DOHH2 (cell line): Measurements from ENCODE around the gene ACVR1B.

Experiments
- CTCF ChIP-seq: fragments of 200-600 bp; sonication (generic); IDR thresholded peaks from one replicate; pipeline ENCODE4 v1.5.1; 2014; ENCODE audit warnings: antibody characterized with exemption, mild to moderate bottlenecking, low read depth, low read length; ENCODE audit not compliant: poor library complexity, severe bottlenecking
- EZH2phosphoT487 ChIP-seq: fragments of 200-600 bp; sonication (generic); IDR thresholded peaks from 2 replicates; pipeline ENCODE4 v1.6.1; 2017; ENCODE audit warnings: borderline replicate concordance, mild to moderate bottlenecking, antibody characterized with exemption, low read length, moderate library complexity, mixed read lengths

- TF ChIP-seq CTCF: no peak
- TF ChIP-seq EZH2phosphoT487: no peak
Measured at GRCh38 chr12:52036587-52037171, 85.2 kb downstream of the ACVR1B start.
